SU-DHL-6 (cell line): ENCODE results near the gene BBS10.

Source experiments
- H2AFZ ChIP-seq: fragments of 200-600 bp; sonication (generic); 2 replicates; pipeline ENCODE4 v1.6.1; 2014; ENCODE audit warnings: low read depth, mild to moderate bottlenecking, moderate library complexity, mixed read lengths, antibody characterized with exemption, low read length; ENCODE audit not compliant: severe bottlenecking
- H3F3A ChIP-seq: fragments of 200-600 bp; shearing (Covaris generic); 2 replicates; pipeline ENCODE4 v1.6.0; 2016; ENCODE audit warnings: antibody characterized with exemption, mild to moderate bottlenecking; ENCODE audit not compliant: insufficient read depth
- H3K27ac ChIP-seq: fragments of 200-600 bp; sonication (generic); 2 replicates; pipeline ENCODE4 v1.5.1; 2016; ENCODE audit warnings: low read depth, mild to moderate bottlenecking, low read length, moderate library complexity, mixed read lengths
- H3K27me3 ChIP-seq: fragments of 200-600 bp; sonication (generic), shearing (Covaris generic); 2 replicates; pipeline ENCODE4 v1.6.0; 2014; ENCODE audit warnings: mild to moderate bottlenecking, low read length
- H3K36me3 ChIP-seq: fragments of 200-600 bp; sonication (generic); 2 replicates; pipeline ENCODE4 v1.6.1; 2014; ENCODE audit warnings: mild to moderate bottlenecking, low read length, mixed read lengths
- H3K4me2 ChIP-seq: fragments of 300-600, 200-600 bp; shearing (Covaris generic), sonication (generic); 2 replicates; pipeline ENCODE4 v1.6.0; 2014; ENCODE audit warnings: low read length, low read depth, mild to moderate bottlenecking; ENCODE audit not compliant: poor library complexity, severe bottlenecking
- H3K4me3 ChIP-seq: fragments of 200-600 bp; sonication (generic); 2 replicates; pipeline ENCODE4 v1.5.1; 2014; ENCODE audit warnings: antibody characterized with exemption, low read length, mild to moderate bottlenecking, mixed read lengths; ENCODE audit not compliant: insufficient read depth, poor library complexity, severe bottlenecking
- H3K79me2 ChIP-seq: fragments of 200-600 bp; sonication (generic); 2 replicates; pipeline ENCODE4 v1.6.1; 2014; ENCODE audit warnings: mild to moderate bottlenecking, low read length, moderate library complexity; ENCODE audit not compliant: insufficient read depth
- H3K9ac ChIP-seq: fragments of 200-600 bp; sonication (generic); 2 replicates; pipeline ENCODE4 v1.7.0; 2014; ENCODE audit warnings: mild to moderate bottlenecking, low read length
- H3K9me2 ChIP-seq: fragments of 200-600 bp; sonication (generic); replicated peaks from 2 replicates; pipeline ENCODE4 v1.6.1; 2014; ENCODE audit warnings: low read length; ENCODE audit not compliant: insufficient read depth
- H3K9me3 ChIP-seq: fragments of 200-600 bp; sonication (generic); 2 replicates; pipeline ENCODE4 v1.6.1; 2014; ENCODE audit warnings: low read length, mixed read lengths; ENCODE audit not compliant: insufficient read depth
- H4K20me1 ChIP-seq: fragments of 200-600 bp; sonication (generic); 2 replicates; pipeline ENCODE4 v1.6.1; 2014; ENCODE audit warnings: low read depth, mild to moderate bottlenecking, antibody characterized with exemption, low read length, moderate library complexity, mixed read lengths
- CTCF ChIP-seq: fragments of 200-600 bp; sonication (generic); IDR thresholded peaks from one replicate; pipeline ENCODE4 v1.5.1; 2017; ENCODE audit warnings: antibody characterized with exemption, mild to moderate bottlenecking, low read length, moderate library complexity; ENCODE audit not compliant: insufficient read depth, poor library complexity, severe bottlenecking
- EZH2phosphoT487 ChIP-seq: fragments of 200-600 bp; sonication (generic), shearing (Covaris generic); conservative IDR thresholded peaks from 2 replicates; pipeline ENCODE4 v1.6.1; 2018; ENCODE audit warnings: mild to moderate bottlenecking, antibody characterized with exemption, low read length, moderate library complexity, mixed read lengths

Gene BBS10

GRCh38 chr12:76345569-76345968 lies 2.6 kb downstream of the BBS10 start:
- Histone ChIP-seq H3K9me3 (no peaks in the 10 kb centered on the region), H3K4me2 (peak overlapping the region; percentile 7), H3K4me3 (no peak overlapping the region), H3K79me2 (peaks cover 10% of the 10 kb centered on the region), H3K9me2 (no peaks in the 10 kb centered on the region), H4K20me1 (no peaks in the 10 kb centered on the region), H3K9ac (no peak overlapping the region), H2AFZ (no peak overlapping the region), H3K27me3 (no peaks in the 10 kb centered on the region), H3K36me3 (no peaks in the 10 kb centered on the region), H3K27ac (no peak overlapping the region), H3F3A (peaks cover 6% of the 10 kb centered on the region; the same call in 1 of the 2 replicates)
- no peak for TF ChIP-seq CTCF

- H3K27me3 ChIP-seq, result no peaks in the 10 kb centered on the region
- no peaks in the 10 kb centered on the region for H4K20me1 ChIP-seq
- no peaks in the 10 kb centered on the region for H3K9me2 ChIP-seq
- TF ChIP-seq CTCF (no peak), EZH2phosphoT487 (no peak)
- H3K79me2 ChIP-seq, result no peaks in the 10 kb centered on the region
- no peak overlapping the region for H3K4me2 ChIP-seq
- no peak overlapping the region for H2AFZ ChIP-seq
- H3F3A ChIP-seq, result no peaks in the 10 kb centered on the region; the same call in 1 of the 2 replicates
- H3K9ac ChIP-seq, result no peak overlapping the region
- no peaks in the 10 kb centered on the region for H3K9me3 ChIP-seq
- no peak overlapping the region for H3K4me3 ChIP-seq
- H3K36me3 ChIP-seq, result no peaks in the 10 kb centered on the region
- no peak overlapping the region for H3K27ac ChIP-seq
These were observed 6.7 kb downstream of the BBS10 start for GRCh38 chr12:76341436-76342030.

GRCh38 chr12:76340680-76341435 lies 7.4 kb downstream of the BBS10 start:
- Histone ChIP-seq H3K9me3 (no peaks in the 10 kb centered on the region), H3K79me2 (no peaks in the 10 kb centered on the region), H3K36me3 (no peaks in the 10 kb centered on the region), H2AFZ (no peak overlapping the region), H3K27me3 (no peaks in the 10 kb centered on the region), H3K9ac (no peak overlapping the region), H4K20me1 (no peaks in the 10 kb centered on the region), H3K27ac (no peak overlapping the region), H3K4me3 (no peak overlapping the region), H3K4me2 (no peak overlapping the region), H3K9me2 (no peaks in the 10 kb centered on the region), H3F3A (no peaks in the 10 kb centered on the region)
- TF ChIP-seq CTCF, result no peak
- TF ChIP-seq EZH2phosphoT487, result no peak
